ENCODE measurements around the gene RPS21.

The RPS21 gene

GRCh38 chr20:62355516-62355877, 31.4 kb upstream of the RPS21 start:
- TF ChIP-seq, protein P1, sequence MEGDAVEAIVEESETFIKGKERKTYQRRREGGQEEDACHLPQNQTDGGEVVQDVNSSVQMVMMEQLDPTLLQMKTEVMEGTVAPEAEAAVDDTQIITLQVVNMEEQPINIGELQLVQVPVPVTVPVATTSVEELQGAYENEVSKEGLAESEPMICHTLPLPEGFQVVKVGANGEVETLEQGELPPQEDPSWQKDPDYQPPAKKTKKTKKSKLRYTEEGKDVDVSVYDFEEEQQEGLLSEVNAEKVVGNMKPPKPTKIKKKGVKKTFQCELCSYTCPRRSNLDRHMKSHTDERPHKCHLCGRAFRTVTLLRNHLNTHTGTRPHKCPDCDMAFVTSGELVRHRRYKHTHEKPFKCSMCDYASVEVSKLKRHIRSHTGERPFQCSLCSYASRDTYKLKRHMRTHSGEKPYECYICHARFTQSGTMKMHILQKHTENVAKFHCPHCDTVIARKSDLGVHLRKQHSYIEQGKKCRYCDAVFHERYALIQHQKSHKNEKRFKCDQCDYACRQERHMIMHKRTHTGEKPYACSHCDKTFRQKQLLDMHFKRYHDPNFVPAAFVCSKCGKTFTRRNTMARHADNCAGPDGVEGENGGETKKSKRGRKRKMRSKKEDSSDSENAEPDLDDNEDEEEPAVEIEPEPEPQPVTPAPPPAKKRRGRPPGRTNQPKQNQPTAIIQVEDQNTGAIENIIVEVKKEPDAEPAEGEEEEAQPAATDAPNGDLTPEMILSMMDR (IDR thresholded peaks at IDR 0.05; ENCODE audit: insufficient read depth, low read length, poor library complexity, severe bottlenecking): no peak
- no peaks in the 10 kb centered on the region for H3K36me3 ChIP-seq (ENCODE audit: control insufficient read depth, insufficient read depth, low read length)
- no peaks in the 10 kb centered on the region for H3K27me3 ChIP-seq (replicated peaks; ENCODE audit: control insufficient read depth, insufficient read depth, low read length)
- no peak overlapping the region for H3K4me3 ChIP-seq (replicated peaks; ENCODE audit: low read depth, low read length)
- no peak for DNase-seq (ENCODE audit: extremely low read depth, insufficient read length)

- no peak for DNase-seq (ENCODE audit: extremely low read depth, insufficient read length)
- no peak overlapping the region for H3K4me3 ChIP-seq (replicated peaks; ENCODE audit: low read depth, low read length)
- H3K36me3 ChIP-seq (ENCODE audit: control insufficient read depth, insufficient read depth, low read length): no peaks in the 10 kb centered on the region
- TF ChIP-seq, protein P1 (IDR thresholded peaks at IDR 0.05; ENCODE audit: insufficient read depth, low read length, poor library complexity, severe bottlenecking): no peak
- H3K27me3 ChIP-seq (replicated peaks; ENCODE audit: control insufficient read depth, insufficient read depth, low read length): no peaks in the 10 kb centered on the region
Measured at GRCh38 chr20:62355878-62356588, 30.9 kb upstream of the RPS21 start.

DNA sequence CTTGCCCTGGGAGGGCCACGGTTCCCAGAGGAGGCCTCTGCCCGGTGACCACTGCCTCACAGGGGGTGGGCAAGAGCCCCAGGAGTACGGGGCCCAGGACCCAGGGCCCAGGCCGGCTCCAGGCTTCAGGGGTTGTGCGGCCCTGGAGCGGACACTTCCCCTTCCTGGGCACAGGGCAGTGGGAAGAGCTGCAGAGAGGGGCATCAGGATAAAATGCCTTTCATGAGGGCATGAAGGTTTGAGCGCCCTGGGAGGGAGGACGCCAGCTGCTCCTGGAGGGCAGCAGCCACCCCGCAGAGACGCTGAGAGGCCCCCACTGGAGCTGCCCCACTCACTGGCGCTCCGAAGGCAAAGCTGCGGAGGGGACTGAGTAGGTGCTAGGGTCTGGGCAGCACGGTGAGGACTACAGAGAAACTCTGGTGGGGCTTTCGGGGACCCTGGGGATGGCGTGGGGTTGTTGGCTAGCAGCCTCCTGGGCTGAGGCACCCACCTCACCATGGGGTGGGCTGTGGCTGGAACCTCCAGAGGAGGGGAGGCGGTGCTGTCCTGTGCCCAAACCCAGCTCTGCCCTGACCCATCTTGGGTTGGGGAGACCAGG, 30.2 kb upstream of the RPS21 start:
- Histone ChIP-seq H3K27me3 (replicated peaks; ENCODE audit: control insufficient read depth, insufficient read depth, low read length) (no peaks in the 10 kb centered on the region), H3K36me3 (ENCODE audit: control insufficient read depth, insufficient read depth, low read length) (no peaks in the 10 kb centered on the region)

GRCh38 chr20:62357187-62357667, 29.7 kb upstream of the RPS21 start:
- H3K36me3 ChIP-seq (ENCODE audit: control insufficient read depth, insufficient read depth, low read length): no peaks in the 10 kb centered on the region
- DNase-seq (ENCODE audit: extremely low read depth, insufficient read length): no peak

More for the DNA sequence above, 30.2 kb upstream of the RPS21 start:
- DNase-seq (ENCODE audit: extremely low read depth, insufficient read length): no peak
- no peak overlapping the region for H3K4me3 ChIP-seq (replicated peaks; ENCODE audit: low read depth, low read length)
- TF ChIP-seq, protein P1 (IDR thresholded peaks at IDR 0.05; ENCODE audit: insufficient read depth, low read length, poor library complexity, severe bottlenecking): no peak

DNA sequence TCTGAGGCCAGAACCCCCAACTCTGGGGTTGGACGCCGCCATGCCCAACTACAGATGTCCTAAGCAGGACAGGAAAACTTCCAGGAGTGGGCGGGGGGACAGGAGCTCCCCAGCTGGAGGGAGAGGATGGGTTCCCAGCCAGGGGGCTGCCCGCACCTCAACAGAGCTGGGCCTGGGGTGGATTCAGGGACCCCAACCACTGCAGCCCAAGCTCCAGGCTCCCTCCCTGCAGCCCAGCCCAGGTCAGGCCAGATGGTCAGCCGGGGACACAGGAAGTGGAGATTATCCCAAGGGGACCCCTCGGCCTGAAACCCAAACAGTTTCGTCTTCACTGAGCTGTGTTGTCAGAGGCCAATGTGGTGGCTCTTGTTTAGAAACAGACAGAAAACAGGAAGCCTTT, 29.2 kb upstream of the RPS21 start:
- H3K36me3 ChIP-seq (ENCODE audit: control insufficient read depth, insufficient read depth, low read length): no peaks in the 10 kb centered on the region
- no peaks in the 10 kb centered on the region for H3K27me3 ChIP-seq (replicated peaks; ENCODE audit: control insufficient read depth, insufficient read depth, low read length)
- DNase-seq (ENCODE audit: extremely low read depth, insufficient read length): no peak
- TF ChIP-seq, protein P1 (IDR thresholded peaks at IDR 0.05; ENCODE audit: insufficient read depth, low read length, poor library complexity, severe bottlenecking): no peak
- no peak overlapping the region for H3K4me3 ChIP-seq (replicated peaks; ENCODE audit: low read depth, low read length)

More at GRCh38 chr20:62357187-62357667, 29.7 kb upstream of the RPS21 start:
- H3K4me3 ChIP-seq (replicated peaks; ENCODE audit: low read depth, low read length): no peak overlapping the region
- TF ChIP-seq, protein P1 (IDR thresholded peaks at IDR 0.05; ENCODE audit: insufficient read depth, low read length, poor library complexity, severe bottlenecking): no peak
- no peaks in the 10 kb centered on the region for H3K27me3 ChIP-seq (replicated peaks; ENCODE audit: control insufficient read depth, insufficient read depth, low read length)

Measured in GM06990 (cell line).